Astrocyte of the cerebellum (primary cell): Measurements from ENCODE around the gene TMEM170B.

ENCODE experiments used
- DNase-seq: peaks from one replicate; pipeline ENCODE4 v3.0.0-alpha.2; 2011; ENCODE audit warnings: low read depth
- H3K4me3 ChIP-seq: 2 replicates; pipeline ENCODE4 v1.5.1; 2011; ENCODE audit warnings: mild to moderate bottlenecking, low read depth, low read length, moderate library complexity
- in situ Hi-C: cut with HindIII; loops from 2 replicates; pipeline ENCODE4 v1.10.0; 2017; ENCODE audit warnings: low sequenced_read_pairs
- TF ChIP-seq, protein P1 (sequence below): IDR thresholded peaks from 2 replicates; pipeline ENCODE4 v1.5.1; 2012; ENCODE audit warnings: low read length, low read depth, moderate library complexity, mild to moderate bottlenecking; ENCODE audit errors: missing control alignments

The TMEM170B gene

DNA sequence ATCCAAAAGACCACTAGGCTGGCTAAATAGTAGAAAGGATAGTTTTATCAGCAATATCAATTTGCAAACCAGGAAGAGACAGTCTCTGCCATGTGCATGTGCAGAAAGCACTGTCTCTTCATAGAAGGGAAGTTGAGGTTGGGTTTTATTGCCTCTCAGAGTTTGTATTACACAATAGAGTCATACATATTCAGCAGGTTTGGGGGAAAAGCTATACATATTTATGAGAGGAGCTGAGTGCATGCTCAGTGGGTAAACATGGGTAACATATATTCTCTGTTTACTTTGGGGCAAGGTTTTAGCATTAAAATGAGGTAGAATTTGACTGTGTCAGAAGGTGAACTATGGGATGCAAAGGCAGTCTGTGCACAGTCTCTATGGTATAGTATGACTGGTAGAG lies 14.9 kb downstream of the TMEM170B start:
- in situ Hi-C loops = no loop called here
- no peak for DNase-seq
- H3K4me3 ChIP-seq = no peak overlapping the region
- TF ChIP-seq, protein P1, sequence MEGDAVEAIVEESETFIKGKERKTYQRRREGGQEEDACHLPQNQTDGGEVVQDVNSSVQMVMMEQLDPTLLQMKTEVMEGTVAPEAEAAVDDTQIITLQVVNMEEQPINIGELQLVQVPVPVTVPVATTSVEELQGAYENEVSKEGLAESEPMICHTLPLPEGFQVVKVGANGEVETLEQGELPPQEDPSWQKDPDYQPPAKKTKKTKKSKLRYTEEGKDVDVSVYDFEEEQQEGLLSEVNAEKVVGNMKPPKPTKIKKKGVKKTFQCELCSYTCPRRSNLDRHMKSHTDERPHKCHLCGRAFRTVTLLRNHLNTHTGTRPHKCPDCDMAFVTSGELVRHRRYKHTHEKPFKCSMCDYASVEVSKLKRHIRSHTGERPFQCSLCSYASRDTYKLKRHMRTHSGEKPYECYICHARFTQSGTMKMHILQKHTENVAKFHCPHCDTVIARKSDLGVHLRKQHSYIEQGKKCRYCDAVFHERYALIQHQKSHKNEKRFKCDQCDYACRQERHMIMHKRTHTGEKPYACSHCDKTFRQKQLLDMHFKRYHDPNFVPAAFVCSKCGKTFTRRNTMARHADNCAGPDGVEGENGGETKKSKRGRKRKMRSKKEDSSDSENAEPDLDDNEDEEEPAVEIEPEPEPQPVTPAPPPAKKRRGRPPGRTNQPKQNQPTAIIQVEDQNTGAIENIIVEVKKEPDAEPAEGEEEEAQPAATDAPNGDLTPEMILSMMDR = no peak

GRCh38 chr6:11553824-11554223 lies 16.3 kb downstream of the TMEM170B start:
- in situ Hi-C loops = no loop called here
- TF ChIP-seq, protein P1 = no peak
- no peak for DNase-seq
- H3K4me3 ChIP-seq = no peak overlapping the region

DNA sequence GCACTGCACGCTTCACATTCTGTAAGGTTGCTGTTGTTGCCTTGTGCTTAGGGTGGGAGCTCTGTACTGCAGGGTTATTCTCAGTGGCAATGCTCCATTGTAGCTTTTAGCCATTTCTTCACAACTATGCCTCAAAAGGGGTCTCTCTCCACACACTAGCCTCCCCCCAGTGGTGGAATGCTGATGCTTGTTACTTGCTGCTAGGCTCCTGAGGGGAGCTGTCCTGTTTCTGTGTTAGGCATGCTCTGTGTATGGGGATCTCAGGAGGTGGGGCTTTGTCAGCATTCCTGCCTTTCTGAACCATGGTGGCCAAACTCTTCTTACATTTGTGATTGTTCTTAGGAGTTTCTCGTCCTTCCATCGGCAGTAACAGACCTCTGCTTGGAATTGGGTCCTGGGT lies 18.8 kb downstream of the TMEM170B start:
- in situ Hi-C loops = no loop called here
- no peak overlapping the region for H3K4me3 ChIP-seq
- TF ChIP-seq, protein P1 = no peak
- DNase-seq = no peak

DNA sequence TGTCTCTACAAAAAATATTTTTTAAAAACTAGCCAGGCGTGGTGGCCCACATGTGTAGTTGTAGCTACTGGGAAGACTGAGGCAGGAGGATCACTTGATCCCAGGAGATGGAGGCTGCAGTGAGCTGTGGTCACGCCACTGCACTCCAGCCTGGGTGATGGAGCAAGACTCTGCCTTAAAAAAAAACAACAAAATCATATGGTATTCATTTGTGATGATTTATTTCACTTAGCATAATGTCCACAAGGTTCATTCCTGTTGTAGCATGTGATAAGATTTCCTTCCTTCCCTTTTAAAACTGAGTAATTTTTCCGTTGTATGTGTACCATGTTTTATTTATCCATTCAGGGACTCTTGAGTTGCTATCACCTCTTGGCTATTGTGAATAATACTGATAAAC lies 26.2 kb downstream of the TMEM170B start:
- no peak for DNase-seq
- in situ Hi-C loops = no loop called here
- TF ChIP-seq, protein P1 = no peak
- H3K4me3 ChIP-seq = no peak overlapping the region

- TF ChIP-seq, protein P1 = no peak
- in situ Hi-C loops = no loop called here
- DNase-seq = no peak
- H3K4me3 ChIP-seq = no peak overlapping the region
These were observed 29.1 kb downstream of the TMEM170B start for GRCh38 chr6:11566609-11567008.

GRCh38 chr6:11571073-11571472 lies 33.5 kb downstream of the TMEM170B start:
- in situ Hi-C loops = no loop called here
- no peak for DNase-seq
- TF ChIP-seq, protein P1 = no peak
- H3K4me3 ChIP-seq = no peak overlapping the region
